Esophagus muscularis mucosa (tissue), 4 donors: Measurements from ENCODE around the gene CHI3L2. TPM values are rescaled to one million over a fixed set of nuclear protein-coding genes. Genes with fewer than 3 reads are reported as not detected.

Experiments
- small RNA-seq, 3 donors: library from RNA; depleted of rRNA; stranded (forward); fragments of <200 nt; gene quantifications; one replicate each; pipeline ENCODE3, GENCODE V24; 2016
- total RNA-seq, 4 donors: library from RNA; depleted of rRNA; stranded (reverse); fragments of >200 nt; gene quantifications; one replicate each; pipeline versions ENCODE4 v1.1.0 to v1.2.1, GENCODE V29; 2016

Gene CHI3L2
- total RNA-seq, 4 donors from 2014 or later = 1.7 to 5.4 TPM; not detected in 2

Small RNA genes within 50 kb of the gene (small RNA-seq; reads per million reads assigned to genes)
- gene AL355816.1 = 0 reads per million in 3 donors

Other genes starting within 250 kb of the CHI3L2 start
- 10 to 100 TPM; 28.7 to 31.6 (median 30.0) TPM for gene DRAM2, start 87.6 kb upstream of the CHI3L2 start, total RNA-seq
- gene CEPT1, start 87.5 kb upstream of the CHI3L2 start, total RNA-seq = 10 to 100 TPM; 20.2 to 27.0 (median 23.7) TPM
- 10 to 100 TPM in 1 of 4 donors, 1 to 10 TPM in 3; 4.0 to 13.8 (median 5.2) TPM for gene DENND2D, start 27.1 kb upstream of the CHI3L2 start, total RNA-seq
- gene CHIA, start 63.1 kb downstream of the CHI3L2 start, total RNA-seq = not detected
- 1 to 10 TPM in 3 of 4 donors, under 1 TPM in 1; 0.83 to 1.2 (median 1.2) TPM for gene OVGP1, start 200.0 kb downstream of the CHI3L2 start, total RNA-seq
- gene WDR77, start 221.5 kb downstream of the CHI3L2 start, total RNA-seq = 10 to 100 TPM; 20.8 to 27.6 (median 25.7) TPM
- 100 to 1,000 TPM; 177 to 203 (median 192) TPM for gene ATP5PB, start 221.8 kb downstream of the CHI3L2 start, total RNA-seq
- 10 to 100 TPM in 3 of 4 donors, 1 to 10 TPM in 1; 7.5 to 23.0 (median 12.2) TPM for gene C1orf162, start 246.3 kb downstream of the CHI3L2 start, total RNA-seq